ENCODE measurements around the gene KIF1A. TPM values are rescaled to one million over a fixed set of nuclear protein-coding genes. Genes with fewer than 3 reads are reported as not detected.

Gene KIF1A
- polyA plus RNA-seq, 1 donor = 15.8 TPM

GRCh38 chr2:240716130-240716798 lies 103.8 kb downstream of the KIF1A start:
- no peak overlapping the region for H3K27ac ChIP-seq (ENCODE audit: low read length)
- WGBS (ENCODE audit: insufficient coverage, low lambda C conversion rate) = no CpG with 5 or more reads among the region's 23 CpGs
- DNase-seq = no peak
- H3K4me1 ChIP-seq (ENCODE audit: control insufficient read depth, insufficient read depth, low read length) = no peaks in the 10 kb centered on the region
- H3K36me3 ChIP-seq (ENCODE audit: control insufficient read depth, insufficient read depth, low read length) = no peaks in the 10 kb centered on the region
- H3K9me3 ChIP-seq (ENCODE audit: control insufficient read depth, low read depth, low read length) = no peaks in the 10 kb centered on the region
- H3K4me3 ChIP-seq (ENCODE audit: low read length) = no peak overlapping the region
- H3K27me3 ChIP-seq (ENCODE audit: control insufficient read depth, insufficient read depth, low read length) = no peaks in the 10 kb centered on the region

GRCh38 chr2:240714747-240715725 lies 105.0 kb downstream of the KIF1A start:
- Histone ChIP-seq H3K27ac (ENCODE audit: low read length) (no peak overlapping the region), H3K27me3 (ENCODE audit: control insufficient read depth, insufficient read depth, low read length) (no peaks in the 10 kb centered on the region), H3K4me3 (ENCODE audit: low read length) (no peak overlapping the region), H3K9me3 (ENCODE audit: control insufficient read depth, low read depth, low read length) (no peaks in the 10 kb centered on the region), H3K4me1 (ENCODE audit: control insufficient read depth, insufficient read depth, low read length) (no peaks in the 10 kb centered on the region), H3K36me3 (ENCODE audit: control insufficient read depth, insufficient read depth, low read length) (no peaks in the 10 kb centered on the region)
- no CpG with 5 or more reads among the region's 23 CpGs for WGBS (ENCODE audit: insufficient coverage, low lambda C conversion rate)
- DNase-seq = no peak

GRCh38 chr2:240713928-240714746 lies 105.9 kb downstream of the KIF1A start:
- H3K4me3 ChIP-seq (ENCODE audit: low read length) = no peak overlapping the region
- no peaks in the 10 kb centered on the region for H3K9me3 ChIP-seq (ENCODE audit: control insufficient read depth, low read depth, low read length)
- no peaks in the 10 kb centered on the region for H3K36me3 ChIP-seq (ENCODE audit: control insufficient read depth, insufficient read depth, low read length)
- no CpG with 5 or more reads among the region's 26 CpGs for WGBS (ENCODE audit: insufficient coverage, low lambda C conversion rate)
- H3K27me3 ChIP-seq (ENCODE audit: control insufficient read depth, insufficient read depth, low read length) = no peaks in the 10 kb centered on the region
- H3K4me1 ChIP-seq (ENCODE audit: control insufficient read depth, insufficient read depth, low read length) = no peaks in the 10 kb centered on the region
- no peak overlapping the region for H3K27ac ChIP-seq (ENCODE audit: low read length)
- DNase-seq = no peak

GRCh38 chr2:240713071-240713927 lies 106.7 kb downstream of the KIF1A start:
- no peaks in the 10 kb centered on the region for H3K4me1 ChIP-seq (ENCODE audit: control insufficient read depth, insufficient read depth, low read length)
- H3K27me3 ChIP-seq (ENCODE audit: control insufficient read depth, insufficient read depth, low read length) = no peaks in the 10 kb centered on the region
- no peak for DNase-seq
- WGBS (ENCODE audit: insufficient coverage, low lambda C conversion rate) = no CpG with 5 or more reads among the region's 25 CpGs
- H3K4me3 ChIP-seq (ENCODE audit: low read length) = no peak overlapping the region
- H3K27ac ChIP-seq (ENCODE audit: low read length) = no peak overlapping the region
- no peaks in the 10 kb centered on the region for H3K9me3 ChIP-seq (ENCODE audit: control insufficient read depth, low read depth, low read length)
- H3K36me3 ChIP-seq (ENCODE audit: control insufficient read depth, insufficient read depth, low read length) = no peaks in the 10 kb centered on the region

- DNase-seq = no peak
- Histone ChIP-seq H3K9me3 (ENCODE audit: control insufficient read depth, low read depth, low read length) (no peaks in the 10 kb centered on the region), H3K4me1 (ENCODE audit: control insufficient read depth, insufficient read depth, low read length) (no peaks in the 10 kb centered on the region), H3K4me3 (ENCODE audit: low read length) (no peak overlapping the region), H3K27me3 (ENCODE audit: control insufficient read depth, insufficient read depth, low read length) (no peaks in the 10 kb centered on the region), H3K27ac (ENCODE audit: low read length) (no peak overlapping the region), H3K36me3 (ENCODE audit: control insufficient read depth, insufficient read depth, low read length) (no peaks in the 10 kb centered on the region)
- WGBS (ENCODE audit: insufficient coverage, low lambda C conversion rate) = no CpG with 5 or more reads among the region's 9 CpGs
These were observed 107.9 kb downstream of the KIF1A start for GRCh38 chr2:240712121-240712520.

GRCh38 chr2:240711701-240712100 lies 108.3 kb downstream of the KIF1A start:
- Histone ChIP-seq H3K36me3 (ENCODE audit: control insufficient read depth, insufficient read depth, low read length) (no peaks in the 10 kb centered on the region), H3K4me3 (ENCODE audit: low read length) (no peak overlapping the region), H3K27me3 (ENCODE audit: control insufficient read depth, insufficient read depth, low read length) (no peaks in the 10 kb centered on the region), H3K27ac (ENCODE audit: low read length) (no peak overlapping the region), H3K4me1 (ENCODE audit: control insufficient read depth, insufficient read depth, low read length) (no peaks in the 10 kb centered on the region), H3K9me3 (ENCODE audit: control insufficient read depth, low read depth, low read length) (no peaks in the 10 kb centered on the region)
- DNase-seq = peak in 1 of 2 donors; percentile 40
- 40% methylated on average over 1 of the region's 5 CpGs for WGBS (ENCODE audit: insufficient coverage, low lambda C conversion rate)

- no peak overlapping the region for H3K4me3 ChIP-seq (ENCODE audit: low read length)
- DNase-seq = no peak
- WGBS (ENCODE audit: insufficient coverage, low lambda C conversion rate) = no CpG with 5 or more reads among the region's 9 CpGs
These were observed 108.7 kb downstream of the KIF1A start for GRCh38 chr2:240711296-240711695.

GRCh38 chr2:240708457-240708856 lies 111.6 kb downstream of the KIF1A start:
- WGBS (ENCODE audit: insufficient coverage, low lambda C conversion rate) = no CpG with 5 or more reads among the region's 7 CpGs

More at GRCh38 chr2:240711296-240711695, 108.7 kb downstream of the KIF1A start:
- Histone ChIP-seq H3K9me3 (ENCODE audit: control insufficient read depth, low read depth, low read length) (no peaks in the 10 kb centered on the region), H3K27me3 (ENCODE audit: control insufficient read depth, insufficient read depth, low read length) (no peaks in the 10 kb centered on the region), H3K4me1 (ENCODE audit: control insufficient read depth, insufficient read depth, low read length) (no peaks in the 10 kb centered on the region), H3K27ac (ENCODE audit: low read length) (no peak overlapping the region), H3K36me3 (ENCODE audit: control insufficient read depth, insufficient read depth, low read length) (no peaks in the 10 kb centered on the region)

GRCh38 chr2:240707821-240708220 lies 112.2 kb downstream of the KIF1A start:
- H3K9me3 ChIP-seq (ENCODE audit: control insufficient read depth, low read depth, low read length) = no peaks in the 10 kb centered on the region
- no peaks in the 10 kb centered on the region for H3K4me1 ChIP-seq (ENCODE audit: control insufficient read depth, insufficient read depth, low read length)
- H3K36me3 ChIP-seq (ENCODE audit: control insufficient read depth, insufficient read depth, low read length) = no peaks in the 10 kb centered on the region
- H3K27ac ChIP-seq (ENCODE audit: low read length) = no peak overlapping the region
- H3K4me3 ChIP-seq (ENCODE audit: low read length) = no peak overlapping the region
- no CpG with 5 or more reads among the region's 10 CpGs for WGBS (ENCODE audit: insufficient coverage, low lambda C conversion rate)
- DNase-seq = no peak
- peaks cover 12% of the 10 kb centered on the region for H3K27me3 ChIP-seq (ENCODE audit: control insufficient read depth, insufficient read depth, low read length)

More at GRCh38 chr2:240708457-240708856, 111.6 kb downstream of the KIF1A start:
- Histone ChIP-seq H3K36me3 (ENCODE audit: control insufficient read depth, insufficient read depth, low read length) (no peaks in the 10 kb centered on the region), H3K27ac (ENCODE audit: low read length) (no peak overlapping the region), H3K4me3 (ENCODE audit: low read length) (no peak overlapping the region), H3K9me3 (ENCODE audit: control insufficient read depth, low read depth, low read length) (no peaks in the 10 kb centered on the region), H3K4me1 (ENCODE audit: control insufficient read depth, insufficient read depth, low read length) (no peaks in the 10 kb centered on the region), H3K27me3 (ENCODE audit: control insufficient read depth, insufficient read depth, low read length) (peaks cover 6% of the 10 kb centered on the region)
- no peak for DNase-seq
